HG03565 (cell line): Measurements from ENCODE around the gene PRM1.

Source experiments
- ATAC-seq: cut with Tn5 transposase; IDR thresholded peaks from one replicate; pipeline ENCODE4 v1.9.1; 2021; ENCODE audit warnings: mild to moderate bottlenecking, moderate library complexity; ENCODE audit not compliant: unreplicated experiment

Gene PRM1

GRCh38 chr16:11239644-11240632 lies 41.2 kb downstream of the PRM1 start:
- ATAC-seq = no peak

DNA sequence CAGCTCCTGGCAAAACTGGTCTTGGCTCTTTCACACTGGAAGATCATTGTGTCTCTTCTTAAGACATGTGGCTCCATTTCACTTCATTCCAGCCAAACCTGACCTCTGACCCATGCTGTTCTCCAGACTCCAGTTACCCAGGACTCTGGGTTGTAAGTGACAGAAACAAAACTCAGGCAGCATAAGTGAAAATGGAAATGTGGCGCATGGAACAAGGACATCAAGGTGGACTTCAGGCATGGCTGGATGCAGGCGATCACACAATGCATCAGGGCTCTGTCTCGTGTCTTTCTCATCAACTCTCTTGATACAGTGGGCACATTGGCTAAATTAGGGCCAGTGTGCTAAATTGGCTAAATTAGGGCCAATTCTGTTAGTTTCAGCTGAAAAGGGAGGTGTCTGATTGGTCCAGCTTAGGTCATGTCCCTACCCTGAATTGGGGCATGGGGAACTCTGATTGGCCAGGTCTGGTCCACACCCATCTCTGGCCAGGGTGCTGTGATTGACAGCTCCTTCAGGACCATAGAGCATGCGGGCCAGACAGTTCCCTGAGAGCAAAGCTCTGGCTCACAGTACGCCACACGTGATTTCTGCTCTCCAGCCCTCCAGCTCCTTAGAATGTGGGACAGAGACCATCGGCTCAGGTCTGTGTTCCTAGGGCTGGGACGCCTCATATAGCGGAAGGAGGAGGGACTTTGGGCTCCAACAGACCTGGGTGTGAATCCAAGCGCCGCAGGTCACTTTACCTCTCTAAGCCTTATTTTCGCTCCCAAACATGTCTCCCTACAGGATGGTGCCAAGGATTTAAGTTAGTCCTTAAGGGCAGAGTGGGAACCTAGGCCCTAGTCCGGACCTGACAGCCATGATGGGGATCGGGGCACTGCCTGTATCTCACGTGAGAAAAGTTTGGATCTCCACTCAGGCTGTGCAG lies 42.6 kb downstream of the PRM1 start:
- ATAC-seq = no peak

GRCh38 chr16:11236461-11237254 lies 44.5 kb downstream of the PRM1 start:
- ATAC-seq = no peak

DNA sequence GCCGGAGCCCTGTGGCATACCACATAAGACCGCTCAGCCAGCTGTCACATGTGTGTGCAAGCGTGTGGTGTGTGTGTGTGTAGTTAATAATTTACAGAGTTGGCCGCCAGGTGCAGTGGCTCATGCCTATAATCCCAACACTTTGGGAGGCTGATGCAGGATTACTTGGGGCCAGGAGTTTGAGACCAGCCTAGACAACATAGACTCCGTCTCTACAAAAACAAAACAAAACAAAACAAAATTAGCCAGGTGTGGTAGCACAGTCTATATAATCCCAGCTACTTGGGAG lies 45.5 kb downstream of the PRM1 start:
- no peak for ATAC-seq

DNA sequence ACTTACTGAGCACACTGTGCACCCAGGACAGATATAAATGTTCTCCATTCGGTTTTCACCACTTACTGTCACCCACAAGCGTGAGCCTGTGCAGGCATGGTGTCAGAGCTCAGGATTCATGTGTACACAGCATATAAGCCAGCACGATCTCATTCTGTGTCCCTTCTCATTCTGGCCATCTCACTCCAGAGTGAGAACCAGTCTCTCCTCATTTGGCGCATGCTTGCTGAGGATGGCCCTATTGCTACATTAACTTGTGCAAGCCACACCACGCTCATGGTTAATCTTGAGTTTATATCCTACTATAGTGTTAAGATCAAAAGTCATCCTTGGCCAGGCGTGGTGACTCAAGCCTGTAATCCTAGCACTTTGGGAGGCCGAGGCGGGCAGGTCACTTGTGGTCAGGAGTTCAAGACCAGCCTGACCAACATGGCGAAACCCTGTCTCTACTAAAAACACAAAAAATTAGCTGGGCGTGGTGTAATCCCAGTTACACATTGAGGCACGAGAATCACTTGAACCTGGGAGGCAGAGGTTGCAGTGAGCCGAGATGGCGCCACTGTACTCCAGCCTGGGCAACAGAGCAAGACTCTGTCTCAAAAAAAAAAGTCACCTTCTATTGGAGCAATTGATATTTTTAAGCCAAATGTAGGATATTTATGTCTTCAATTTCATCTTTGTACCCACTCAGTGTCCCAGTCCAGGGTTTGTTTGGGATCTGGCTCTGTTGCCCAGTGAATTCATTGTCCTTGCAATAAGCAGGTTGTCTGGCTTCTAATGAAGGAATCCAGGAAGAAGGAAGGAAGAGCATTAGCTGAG lies 46.0 kb downstream of the PRM1 start:
- ATAC-seq = no peak

DNA sequence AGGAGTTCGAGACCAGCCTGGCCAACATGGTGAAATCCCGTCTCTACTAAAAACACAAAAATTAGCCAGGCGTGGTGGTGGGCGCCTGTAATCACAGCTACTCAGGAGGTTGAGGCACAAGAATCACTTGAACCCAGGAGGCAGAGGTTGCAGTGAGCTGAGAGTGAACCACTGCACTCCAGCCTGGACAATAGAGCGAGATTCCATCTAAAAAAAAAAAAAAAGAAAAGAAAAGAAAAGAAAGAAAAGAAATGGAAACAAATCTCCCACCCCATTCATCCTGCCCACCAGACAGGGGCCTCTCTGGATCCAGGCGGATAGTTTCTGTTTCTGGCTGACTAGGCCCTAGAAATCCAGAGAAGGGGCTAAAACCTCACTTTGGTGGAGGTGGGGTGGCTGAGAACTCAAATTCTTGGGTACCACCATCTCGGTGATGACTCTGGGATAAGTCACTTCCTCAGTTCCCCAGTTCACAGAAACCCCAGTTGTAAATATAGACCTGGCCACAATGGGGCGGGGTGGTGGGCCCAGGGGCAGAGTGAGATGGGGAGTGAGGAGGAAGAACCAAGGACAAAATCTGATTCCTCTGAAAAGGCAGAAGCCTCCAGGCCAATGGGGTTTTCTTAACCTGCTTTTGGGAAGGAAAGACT lies 47.3 kb downstream of the PRM1 start:
- ATAC-seq = no peak

GRCh38 chr16:11232852-11233726 lies 48.0 kb downstream of the PRM1 start:
- no peak for ATAC-seq

- no peak for ATAC-seq
Observed at GRCh38 chr16:11232302-11232851, 48.8 kb downstream of the PRM1 start.

DNA sequence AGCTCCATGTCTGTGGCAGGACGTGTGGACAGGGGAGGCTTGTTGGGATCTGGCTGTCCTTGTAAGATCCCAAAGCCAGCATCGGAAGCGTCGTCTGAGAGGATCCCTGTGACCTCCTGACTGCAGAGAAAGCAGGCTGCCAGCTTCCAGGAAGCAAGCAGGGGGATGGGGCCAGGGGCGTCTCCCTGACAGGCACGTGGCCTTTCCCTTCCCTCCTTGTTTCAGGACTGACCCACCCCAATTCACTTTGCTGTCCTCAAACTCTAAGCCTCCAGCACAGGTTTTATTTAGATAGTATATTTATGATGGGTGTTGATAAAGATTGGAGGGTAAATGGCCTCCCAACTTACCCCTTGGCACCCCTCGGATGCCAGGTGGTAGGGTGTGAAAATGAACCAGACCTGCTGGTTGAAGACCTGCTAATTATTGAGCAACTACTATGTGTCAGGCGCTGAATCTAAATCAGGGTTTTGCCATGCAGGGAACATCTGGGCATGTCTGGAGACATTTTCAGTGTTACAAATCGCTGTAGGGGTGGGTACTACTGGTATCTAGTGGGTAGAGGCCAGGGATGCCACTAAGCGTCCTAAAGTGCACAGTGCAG lies 49.7 kb downstream of the PRM1 start:
- no peak for ATAC-seq
